ENCODE measurements around the gene ANXA2. TPM values are rescaled to one million over a fixed set of nuclear protein-coding genes. Genes with fewer than 3 reads are reported as not detected.

ANXA2 gene
- total RNA-seq, 2 donors from 2014 or later: 355 to 392 TPM

GRCh38 chr15:60324706-60325438, 72.9 kb downstream of the ANXA2 start:
- DNase-seq: no peak
- H3K9me3 ChIP-seq (ENCODE audit: control insufficient read depth, low read length): no peaks in the 10 kb centered on the region
- H3K27me3 Mint-ChIP-seq (ENCODE audit: insufficient read depth): peaks cover 1% of the 10 kb centered on the region
- H3K4me3 Mint-ChIP-seq: no peak overlapping the region
- H3K4me1 ChIP-seq (ENCODE audit: control insufficient read depth, insufficient read depth, low read length): no peaks in the 10 kb centered on the region
- TF ChIP-seq CTCF (conservative IDR thresholded peaks at IDR 0.05): no peak
- 60 to 91% methylated on average over 1 to 8 of the region's 10 CpGs for WGBS, 2 experiments (ENCODE audit: insufficient coverage in 1 of 2, insufficient read length in 1 of 2)
- H3K36me3 Mint-ChIP-seq (ENCODE audit: low read depth): no peaks in the 10 kb centered on the region
- H3K4me3 ChIP-seq (ENCODE audit: low read length): no peak overlapping the region
- no peak overlapping the region for H3K27ac Mint-ChIP-seq
- H3K27me3 ChIP-seq (ENCODE audit: control insufficient read depth, insufficient read depth, low read length, poor library complexity, severe bottlenecking): no peaks in the 10 kb centered on the region
- H3K9ac ChIP-seq (ENCODE audit: extremely low read depth, low read length, poor library complexity, severe bottlenecking): no peak overlapping the region
- no peaks in the 10 kb centered on the region for H3K9me3 Mint-ChIP-seq
- H3K27ac ChIP-seq (ENCODE audit: low read depth, low read length): no peak overlapping the region
- H3K4me1 Mint-ChIP-seq: peaks cover 4% of the 10 kb centered on the region
- no peaks in the 10 kb centered on the region for H3K36me3 ChIP-seq (ENCODE audit: control insufficient read depth, insufficient read depth, low read length)

- no peak overlapping the region for H3K27ac ChIP-seq (ENCODE audit: low read depth, low read length)
- H3K4me3 Mint-ChIP-seq: no peak overlapping the region
- H3K4me1 Mint-ChIP-seq: peaks cover 4% of the 10 kb centered on the region
- no peak overlapping the region for H3K9ac ChIP-seq (ENCODE audit: extremely low read depth, low read length, poor library complexity, severe bottlenecking)
- TF ChIP-seq CTCF (conservative IDR thresholded peaks at IDR 0.05): no peak
- no peak overlapping the region for H3K27ac Mint-ChIP-seq
- H3K36me3 ChIP-seq (ENCODE audit: control insufficient read depth, insufficient read depth, low read length): no peaks in the 10 kb centered on the region
- no peaks in the 10 kb centered on the region for H3K9me3 ChIP-seq (ENCODE audit: control insufficient read depth, low read length)
- H3K27me3 ChIP-seq (ENCODE audit: control insufficient read depth, insufficient read depth, low read length, poor library complexity, severe bottlenecking): no peaks in the 10 kb centered on the region
- no peak for DNase-seq
- H3K4me1 ChIP-seq (ENCODE audit: control insufficient read depth, insufficient read depth, low read length): no peaks in the 10 kb centered on the region
- WGBS, 2 experiments (ENCODE audit: insufficient coverage in 1 of 2, insufficient read length in 1 of 2): 92 to 96% methylated on average over 5 of the region's 5 CpGs
- H3K4me3 ChIP-seq (ENCODE audit: low read length): no peak overlapping the region
- no peaks in the 10 kb centered on the region for H3K36me3 Mint-ChIP-seq (ENCODE audit: low read depth)
- H3K9me3 Mint-ChIP-seq: no peaks in the 10 kb centered on the region
- peaks cover 1% of the 10 kb centered on the region for H3K27me3 Mint-ChIP-seq (ENCODE audit: insufficient read depth)
Measured at GRCh38 chr15:60323322-60323721, 74.5 kb downstream of the ANXA2 start.

- Histone ChIP-seq H3K9me3 (ENCODE audit: control insufficient read depth, low read length) (no peaks in the 10 kb centered on the region), H3K27ac (ENCODE audit: low read depth, low read length) (no peak overlapping the region), H3K4me1 (ENCODE audit: control insufficient read depth, insufficient read depth, low read length) (no peaks in the 10 kb centered on the region), H3K4me3 (ENCODE audit: low read length) (no peak overlapping the region), H3K9ac (ENCODE audit: extremely low read depth, low read length, poor library complexity, severe bottlenecking) (no peak overlapping the region), H3K36me3 (ENCODE audit: control insufficient read depth, insufficient read depth, low read length) (no peaks in the 10 kb centered on the region), H3K27me3 (ENCODE audit: control insufficient read depth, insufficient read depth, low read length, poor library complexity, severe bottlenecking) (no peaks in the 10 kb centered on the region)
- Mint-ChIP-seq H3K4me1 (no peaks in the 10 kb centered on the region), H3K36me3 (ENCODE audit: low read depth) (no peaks in the 10 kb centered on the region), H3K4me3 (no peak overlapping the region), H3K27me3 (ENCODE audit: insufficient read depth) (no peaks in the 10 kb centered on the region), H3K27ac (no peak overlapping the region), H3K9me3 (no peaks in the 10 kb centered on the region)
- 86 to 90% methylated on average over 3 to 4 of the region's 4 CpGs for WGBS, 2 experiments (ENCODE audit: insufficient coverage in 1 of 2, insufficient read length in 1 of 2)
- no peak for TF ChIP-seq CTCF (conservative IDR thresholded peaks at IDR 0.05)
- no peak for DNase-seq
Measured at GRCh38 chr15:60320365-60320764, 77.4 kb downstream of the ANXA2 start.

Data from endodermal cell (in vitro differentiated cells).